HEK293 (cell line): Measurements from ENCODE around the gene NTF4.
A peak's percentile ranks its signal among the peaks of the same experiment; 100 is the strongest.

Experiments used
- FEZF1 ChIP-seq: fragments of 450-650 bp; formaldehyde crosslinking; IDR thresholded peaks from 2 replicates; pipeline ENCODE4 v1.5.1; 2016; ENCODE audit warnings: missing biosample characterization, missing genetic modification characterization
- GLIS2 ChIP-seq: fragments of 450-650 bp; formaldehyde crosslinking; IDR thresholded peaks from 2 replicates; pipeline ENCODE4 v1.5.1; 2016; ENCODE audit warnings: missing biosample characterization, missing genetic modification characterization
- KLF8 ChIP-seq: fragments of 450-650 bp; formaldehyde crosslinking; IDR thresholded peaks from 2 replicates; pipeline ENCODE4 v1.5.1; 2016; ENCODE audit warnings: missing biosample characterization, missing genetic modification characterization
- PRDM4 ChIP-seq: fragments of 450-650 bp; formaldehyde crosslinking; IDR thresholded peaks from 2 replicates; pipeline ENCODE4 v1.5.1; 2017; ENCODE audit warnings: missing biosample characterization, missing genetic modification characterization
- SCRT1 ChIP-seq: fragments of 450-650 bp; formaldehyde crosslinking; IDR thresholded peaks from 2 replicates; pipeline ENCODE4 v1.5.1; 2016; ENCODE audit warnings: missing biosample characterization, missing genetic modification characterization, borderline replicate concordance
- ZBTB20 ChIP-seq: fragments of 450-650 bp; formaldehyde crosslinking; IDR thresholded peaks from 2 replicates; pipeline ENCODE4 v1.5.1; 2016; ENCODE audit warnings: missing biosample characterization, missing genetic modification characterization
- ZBTB21 ChIP-seq: fragments of 450-650 bp; formaldehyde crosslinking; IDR thresholded peaks from 2 replicates; pipeline ENCODE4 v1.5.1; 2017; ENCODE audit warnings: missing biosample characterization, missing genetic modification characterization
- ZBTB44 ChIP-seq: fragments of 450-650 bp; IDR thresholded peaks from 2 replicates; pipeline ENCODE4 v1.5.1; 2018; ENCODE audit warnings: missing biosample characterization, mild to moderate bottlenecking, missing genetic modification characterization
- ZIC2 ChIP-seq: fragments of 450-650 bp; formaldehyde crosslinking; IDR thresholded peaks from 2 replicates; pipeline ENCODE4 v1.5.1; 2016; ENCODE audit warnings: missing biosample characterization, missing genetic modification characterization
- ZNF10 ChIP-seq: fragments of 450-650 bp; formaldehyde crosslinking; IDR thresholded peaks from 2 replicates; pipeline ENCODE4 v1.5.1; 2017; ENCODE audit warnings: missing biosample characterization, missing genetic modification characterization
- ZNF121 ChIP-seq: fragments of 450-650 bp; formaldehyde crosslinking; IDR thresholded peaks from 2 replicates; pipeline ENCODE4 v1.5.1; 2016; ENCODE audit warnings: missing biosample characterization, missing genetic modification characterization
- ZNF132 ChIP-seq: fragments of 450-650 bp; formaldehyde crosslinking; IDR thresholded peaks from 2 replicates; pipeline ENCODE4 v1.5.1; 2017; ENCODE audit warnings: missing biosample characterization, missing genetic modification characterization, borderline replicate concordance
- ZNF133 ChIP-seq: fragments of 450-650 bp; formaldehyde crosslinking; IDR thresholded peaks from 2 replicates; pipeline ENCODE4 v1.5.1; 2016; ENCODE audit warnings: missing biosample characterization, missing genetic modification characterization
- ZNF148 ChIP-seq: fragments of 450-650 bp; formaldehyde crosslinking; IDR thresholded peaks from 2 replicates; pipeline ENCODE4 v1.5.0; 2017; ENCODE audit warnings: missing biosample characterization, missing genetic modification characterization, borderline replicate concordance
- ZNF221 ChIP-seq: fragments of 450-650 bp; formaldehyde crosslinking; IDR thresholded peaks from 2 replicates; pipeline ENCODE4 v1.5.1; 2017; ENCODE audit warnings: missing biosample characterization, missing genetic modification characterization, borderline replicate concordance
- ZNF23 ChIP-seq: fragments of 450-650 bp; formaldehyde crosslinking; IDR thresholded peaks from 2 replicates; pipeline ENCODE4 v1.5.1; 2016; ENCODE audit warnings: missing biosample characterization, missing genetic modification characterization, borderline replicate concordance
- ZNF311 ChIP-seq: fragments of 450-650 bp; formaldehyde crosslinking; IDR thresholded peaks from 2 replicates; pipeline ENCODE4 v1.5.1; 2017; ENCODE audit warnings: missing biosample characterization, missing genetic modification characterization, borderline replicate concordance
- ZNF350 ChIP-seq: fragments of 450-650 bp; formaldehyde crosslinking; IDR thresholded peaks from 2 replicates; pipeline ENCODE4 v1.5.0; 2017; ENCODE audit warnings: missing biosample characterization, mild to moderate bottlenecking, missing genetic modification characterization
- ZNF544 ChIP-seq: fragments of 450-650 bp; formaldehyde crosslinking; IDR thresholded peaks from 2 replicates; pipeline ENCODE4 v1.5.0; 2017; ENCODE audit warnings: missing biosample characterization, missing genetic modification characterization
- ZNF548 ChIP-seq: fragments of 450-650 bp; formaldehyde crosslinking; IDR thresholded peaks from 2 replicates; pipeline ENCODE4 v1.5.1; 2016; ENCODE audit warnings: missing biosample characterization, missing genetic modification characterization
- ZNF558 ChIP-seq: fragments of 450-650 bp; formaldehyde crosslinking; IDR thresholded peaks from 2 replicates; pipeline ENCODE4 v1.5.1; 2016; ENCODE audit warnings: missing biosample characterization, missing genetic modification characterization
- ZNF623 ChIP-seq: fragments of 450-650 bp; formaldehyde crosslinking; IDR thresholded peaks from 2 replicates; pipeline ENCODE4 v1.5.1; 2016; ENCODE audit warnings: missing biosample characterization, missing genetic modification characterization
- ZNF658 ChIP-seq: fragments of 450-650 bp; formaldehyde crosslinking; IDR thresholded peaks from 2 replicates; pipeline ENCODE4; 2016; ENCODE audit warnings: missing biosample characterization, missing genetic modification characterization
- ZNF660 ChIP-seq: fragments of 450-650 bp; IDR thresholded peaks from 2 replicates; pipeline ENCODE4 v1.5.1; 2018; ENCODE audit warnings: missing biosample characterization, mild to moderate bottlenecking, missing genetic modification characterization
- ZNF692 ChIP-seq: fragments of 450-650 bp; formaldehyde crosslinking; IDR thresholded peaks from 2 replicates; pipeline ENCODE4 v1.5.1; 2016; ENCODE audit warnings: missing biosample characterization, missing genetic modification characterization
- ZNF701 ChIP-seq: fragments of 450-650 bp; formaldehyde crosslinking; IDR thresholded peaks from 2 replicates; pipeline ENCODE4 v1.5.1; 2016; ENCODE audit warnings: missing biosample characterization, missing genetic modification characterization
- ZNF843 ChIP-seq: fragments of 450-650 bp; formaldehyde crosslinking; IDR thresholded peaks from 2 replicates; pipeline ENCODE4 v1.5.1; 2016; ENCODE audit warnings: missing biosample characterization, missing genetic modification characterization
- ZXDB ChIP-seq: fragments of 450-650 bp; formaldehyde crosslinking; IDR thresholded peaks from 2 replicates; pipeline ENCODE4 v1.5.1; 2016; ENCODE audit warnings: missing biosample characterization, missing genetic modification characterization
- TF ChIP-seq, protein P1 (sequence below): fragments of 450-650 bp; formaldehyde crosslinking; IDR thresholded peaks from 2 replicates; pipeline ENCODE4 v1.5.1; 2016; ENCODE audit warnings: missing biosample characterization, missing genetic modification characterization
- TF ChIP-seq, protein P2 (sequence below): fragments of 450-650 bp; formaldehyde crosslinking; IDR thresholded peaks from 2 replicates; pipeline ENCODE4 v1.5.1; 2016; ENCODE audit warnings: missing biosample characterization, missing genetic modification characterization

NTF4 gene

DNA sequence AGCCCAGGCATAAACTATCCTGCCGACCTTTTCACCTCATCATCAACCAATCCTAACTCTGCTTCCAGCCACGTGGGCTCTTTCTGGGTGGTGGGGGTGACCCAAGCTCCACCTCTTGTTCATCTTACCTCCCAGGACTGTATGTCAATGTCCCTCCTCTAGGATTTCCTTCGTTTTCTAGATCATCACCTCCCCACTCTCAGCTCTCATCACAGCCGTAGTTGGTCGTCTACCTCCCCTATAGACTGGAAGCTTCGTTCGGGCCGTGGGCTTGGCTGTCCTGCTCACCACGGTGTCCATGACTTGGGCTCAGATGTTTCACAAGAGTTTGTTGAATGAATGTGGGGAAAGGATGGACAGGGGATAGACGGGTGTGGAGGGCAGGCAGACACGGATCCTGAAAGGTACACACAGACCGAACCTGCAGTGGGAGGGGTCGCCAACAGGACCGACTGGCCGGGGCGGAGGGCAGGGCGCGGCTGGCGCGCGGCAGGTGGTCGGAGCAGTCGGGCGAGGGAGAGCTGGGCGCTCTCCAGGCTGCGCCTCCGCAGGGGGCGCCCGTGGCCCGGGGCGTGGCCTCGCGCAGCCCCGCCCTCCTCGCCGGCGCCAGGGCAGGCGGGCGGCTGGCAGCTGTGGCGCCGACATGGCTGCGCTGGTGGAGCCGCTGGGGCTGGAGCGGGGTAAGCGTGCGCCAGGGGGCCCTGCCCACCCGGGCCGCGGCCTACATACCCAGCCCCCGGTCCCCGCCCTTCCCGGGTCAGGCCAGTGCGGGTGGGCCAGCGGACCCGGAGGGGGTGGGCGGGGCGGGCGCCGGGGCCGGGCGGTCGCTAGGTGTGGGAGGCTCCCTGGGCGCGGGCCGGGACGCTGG lies 49.4 kb upstream of the NTF4 start, which contains the start of gene LIN7B (continued):
- TF ChIP-seq ZBTB44 (tag by site-specific recombination) (peak; percentile 42; the same call in 1 of the 2 replicates), ZNF350 (no peak), ZNF548 (tag by site-specific recombination) (no peak), ZNF558 (tag by site-specific recombination) (no peak), ZNF121 (tag by site-specific recombination) (no peak), ZNF692 (tag by site-specific recombination) (peak; percentile 68), ZNF10 (no peak), ZXDB (peak; percentile 63; the same call in 1 of the 2 replicates), ZNF623 (tag by site-specific recombination) (no peak), FEZF1 (no peak), ZBTB20 (no peak; the same call in 1 of the 2 replicates), ZNF148 (no peak), ZNF544 (tag by site-specific recombination) (no peak), ZNF23 (tag by site-specific recombination) (no peak), ZNF660 (tag by site-specific recombination) (peak; percentile 30; the same call in 1 of the 2 replicates), KLF8 (peak; percentile 73; the same call in 1 of the 2 replicates), PRDM4 (tag by site-specific recombination) (peak; percentile 39; the same call in 1 of the 2 replicates), ZNF701 (tag by site-specific recombination) (no peak), GLIS2 (peak; percentile 61; the same call in 1 of the 2 replicates), ZBTB21 (tag by site-specific recombination) (no peak), ZNF311 (tag by site-specific recombination) (no peak), ZNF658 (no peak), ZNF221 (no peak), ZIC2 (tag by site-specific recombination) (peak; percentile 56; the same call in 1 of the 2 replicates), SCRT1 (tag by site-specific recombination) (0 out of 2 replicates have a peak, but pooled peaks have one; percentile 44), ZNF843 (no peak), ZNF132 (tag by site-specific recombination) (no peak), ZNF133 (tag by site-specific recombination) (no peak)
- TF ChIP-seq, protein P1, sequence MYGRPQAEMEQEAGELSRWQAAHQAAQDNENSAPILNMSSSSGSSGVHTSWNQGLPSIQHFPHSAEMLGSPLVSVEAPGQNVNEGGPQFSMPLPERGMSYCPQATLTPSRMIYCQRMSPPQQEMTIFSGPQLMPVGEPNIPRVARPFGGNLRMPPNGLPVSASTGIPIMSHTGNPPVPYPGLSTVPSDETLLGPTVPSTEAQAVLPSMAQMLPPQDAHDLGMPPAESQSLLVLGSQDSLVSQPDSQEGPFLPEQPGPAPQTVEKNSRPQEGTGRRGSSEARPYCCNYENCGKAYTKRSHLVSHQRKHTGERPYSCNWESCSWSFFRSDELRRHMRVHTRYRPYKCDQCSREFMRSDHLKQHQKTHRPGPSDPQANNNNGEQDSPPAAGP (tag by site-specific recombination) = no peak
- TF ChIP-seq, protein P2, sequence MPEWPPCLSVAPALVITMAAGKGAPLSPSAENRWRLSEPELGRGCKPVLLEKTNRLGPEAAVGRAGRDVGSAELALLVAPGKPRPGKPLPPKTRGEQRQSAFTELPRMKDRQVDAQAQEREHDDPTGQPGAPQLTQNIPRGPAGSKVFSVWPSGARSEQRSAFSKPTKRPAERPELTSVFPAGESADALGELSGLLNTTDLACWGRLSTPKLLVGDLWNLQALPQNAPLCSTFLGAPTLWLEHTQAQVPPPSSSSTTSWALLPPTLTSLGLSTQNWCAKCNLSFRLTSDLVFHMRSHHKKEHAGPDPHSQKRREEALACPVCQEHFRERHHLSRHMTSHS (tag by site-specific recombination) = no peak
